Stimulated activated CD4-positive, alpha-beta T cell treated with anti-CD3 and anti-CD28 coated beads, Interleukin-2, amount 100 ng/mL, for 48 hours (primary cell): ENCODE data around the gene SGPP1.
"Not testable (repeated sequence)": the region's sequence is repeated elsewhere in the genome, so short reads cannot be mapped to it uniquely, and the experiment has no call there.

ENCODE experiments used
- DNase-seq, 2 donors: peaks; one replicate each; pipeline ENCODE4 v3.0.0-alpha.2; 2020

Gene SGPP1

GRCh38 chr14:63725786-63726460 lies 1.9 kb downstream of the SGPP1 start:
- DNase-seq = no peak

GRCh38 chr14:63717702-63718101 lies 10.2 kb downstream of the SGPP1 start:
- DNase-seq = no peak

DNA sequence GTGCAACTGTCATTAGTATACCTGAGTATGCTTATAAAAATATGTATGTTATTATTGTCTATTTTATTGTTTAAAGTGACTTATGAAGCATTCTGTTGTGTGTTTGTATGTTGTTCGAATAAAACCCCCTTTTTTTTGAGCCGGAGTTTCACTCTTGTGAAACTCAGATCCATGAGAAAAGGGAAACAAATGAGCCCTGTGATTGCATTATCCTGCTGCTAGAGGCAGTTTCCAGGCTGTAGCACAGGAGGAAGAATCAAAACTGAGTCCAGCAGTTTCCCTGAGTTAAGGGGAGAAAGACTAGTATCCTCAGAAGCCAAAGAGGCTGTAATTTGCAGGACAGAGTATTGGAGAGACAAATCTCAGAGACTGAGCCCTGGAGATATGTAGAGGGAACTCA lies 12.5 kb downstream of the SGPP1 start:
- no peak for DNase-seq

- no peak for DNase-seq
Measured at GRCh38 chr14:63713764-63714163, 14.1 kb downstream of the SGPP1 start.

- no peak for DNase-seq
Measured at GRCh38 chr14:63713058-63713457, 14.8 kb downstream of the SGPP1 start.

- no peak for DNase-seq
Measured at GRCh38 chr14:63712123-63712522, 15.7 kb downstream of the SGPP1 start.

DNA sequence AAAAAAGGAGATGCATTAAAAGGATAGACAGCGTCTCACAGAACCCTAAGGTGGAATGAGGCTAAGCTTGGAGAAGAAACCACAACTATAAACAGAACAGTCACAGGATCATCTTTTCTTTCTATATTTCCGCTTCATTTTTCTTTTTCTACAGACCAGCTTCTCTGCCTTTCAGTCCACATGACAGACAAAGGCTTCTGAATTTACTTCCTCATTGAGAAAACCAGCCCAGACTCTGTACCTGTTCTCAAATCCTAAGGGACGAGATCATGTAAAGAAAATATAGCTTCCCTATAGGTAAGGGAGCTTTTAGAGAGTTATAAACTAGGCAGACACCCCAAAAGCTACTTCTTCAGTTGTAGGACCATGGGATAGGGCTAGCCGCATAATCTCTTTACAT lies 17.4 kb downstream of the SGPP1 start:
- DNase-seq = no peak

GRCh38 chr14:63709589-63709988 lies 18.3 kb downstream of the SGPP1 start:
- DNase-seq = no peak

DNA sequence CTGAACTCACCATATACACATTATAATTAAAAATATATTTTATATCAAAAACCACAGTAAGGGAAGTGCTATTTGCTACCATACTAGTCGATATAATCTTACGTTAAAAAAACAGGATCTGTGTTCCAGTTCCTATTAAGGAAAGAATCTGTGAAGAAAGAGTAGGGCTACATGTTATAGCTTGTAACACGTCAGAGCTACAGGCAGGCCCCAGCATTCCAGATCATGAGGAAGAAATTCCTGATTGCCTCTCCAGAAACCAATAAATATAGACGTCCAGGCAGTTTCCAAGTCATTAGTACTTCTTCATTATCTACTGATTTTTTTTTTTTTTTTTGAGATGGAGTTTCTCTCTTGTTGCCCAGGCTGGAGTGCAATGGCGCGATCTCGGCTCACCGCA lies 20.6 kb downstream of the SGPP1 start:
- no peak for DNase-seq

GRCh38 chr14:63705561-63706070 lies 22.2 kb downstream of the SGPP1 start:
- no peak for DNase-seq

GRCh38 chr14:63702530-63702929 lies 25.3 kb downstream of the SGPP1 start:
- DNase-seq = not testable (repeated sequence)

GRCh38 chr14:63701606-63702299 lies 26.1 kb downstream of the SGPP1 start:
- DNase-seq = no peak

GRCh38 chr14:63692310-63693020 lies 35.4 kb downstream of the SGPP1 start:
- DNase-seq = no peak

- DNase-seq = no peak
Measured at GRCh38 chr14:63689132-63689531, 38.7 kb downstream of the SGPP1 start.

DNA sequence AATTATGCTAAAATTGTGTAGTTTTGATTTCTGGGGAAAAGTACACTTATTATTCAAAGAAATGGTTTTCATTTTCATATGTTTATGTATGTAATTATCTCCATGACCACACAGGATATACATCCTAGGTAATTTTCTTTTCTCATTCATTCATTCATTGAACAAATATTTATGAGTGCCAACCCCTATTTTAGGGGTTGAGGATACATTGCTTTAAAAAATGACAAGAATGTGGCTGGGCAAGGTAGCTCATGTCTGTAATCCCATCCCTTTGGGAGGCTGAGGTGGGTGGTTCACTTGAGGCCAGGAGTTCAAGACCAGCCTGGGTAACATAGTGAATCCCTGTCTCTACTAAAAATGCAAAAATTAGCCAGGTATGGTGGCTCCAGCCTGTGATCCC lies 40.9 kb downstream of the SGPP1 start:
- no peak for DNase-seq

DNA sequence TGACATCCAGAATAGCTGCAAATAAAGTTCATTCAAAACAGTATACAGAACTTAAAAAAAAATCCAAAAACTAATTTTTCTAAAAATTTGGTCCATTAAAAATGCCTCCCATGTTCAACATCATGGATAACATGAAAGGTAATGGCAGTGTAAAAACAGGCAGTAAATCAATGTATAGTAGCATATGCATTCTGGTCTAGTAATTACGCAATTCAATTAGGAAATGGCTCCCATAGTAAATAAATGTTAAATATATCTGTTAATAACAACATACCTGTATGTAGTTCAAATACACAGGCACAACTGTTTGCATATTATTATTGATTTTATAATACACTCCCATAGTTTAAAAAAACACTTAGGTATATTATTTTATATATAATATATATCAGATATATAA lies 42.5 kb downstream of the SGPP1 start:
- no peak for DNase-seq

DNA sequence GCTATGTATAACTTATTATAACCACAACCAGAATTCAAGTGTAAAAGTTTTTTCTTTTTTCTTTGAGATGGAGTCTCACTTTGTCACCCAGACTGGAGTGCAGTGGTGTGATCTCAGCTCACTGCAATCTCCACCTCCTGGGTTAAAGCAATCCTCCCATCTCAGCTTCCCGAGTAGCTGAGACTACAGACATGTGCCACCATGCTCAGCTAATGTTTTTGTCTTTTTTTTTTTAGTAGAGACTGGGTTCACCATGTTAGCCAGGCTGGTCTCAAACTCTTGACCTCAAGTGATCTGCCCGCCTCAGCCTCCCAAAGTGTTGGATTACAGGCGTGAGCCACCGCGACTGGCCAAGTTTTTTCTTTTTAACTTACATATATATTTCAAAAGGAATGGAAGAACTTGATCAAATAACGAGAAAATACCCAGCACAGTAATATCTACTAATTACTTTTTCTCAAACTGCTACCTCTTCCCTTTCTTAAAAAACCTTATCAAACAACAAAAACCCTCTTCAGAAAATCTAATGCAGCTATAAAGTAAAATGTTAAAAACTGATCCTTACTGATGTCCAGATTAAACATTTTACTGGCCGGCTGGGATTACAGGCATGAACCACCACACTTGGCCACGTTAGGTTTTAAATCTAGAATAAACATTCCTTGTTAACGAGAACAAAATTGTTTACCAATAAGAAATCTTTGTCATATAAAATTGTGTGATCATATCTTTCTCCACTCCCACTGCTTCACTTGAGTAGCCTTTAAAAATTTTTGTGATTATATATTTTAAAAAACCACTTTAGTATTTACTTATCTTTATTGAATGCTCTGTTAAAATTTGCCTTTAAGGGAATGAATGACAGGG lies 44.9 kb downstream of the SGPP1 start:
- DNase-seq = no peak

GRCh38 chr14:63678536-63678935 lies 49.3 kb downstream of the SGPP1 start:
- DNase-seq = no peak

GRCh38 chr14:63677891-63678379 lies 49.9 kb downstream of the SGPP1 start:
- no peak for DNase-seq

GRCh38 chr14:63676615-63677014 lies 51.2 kb downstream of the SGPP1 start:
- no peak for DNase-seq

DNA sequence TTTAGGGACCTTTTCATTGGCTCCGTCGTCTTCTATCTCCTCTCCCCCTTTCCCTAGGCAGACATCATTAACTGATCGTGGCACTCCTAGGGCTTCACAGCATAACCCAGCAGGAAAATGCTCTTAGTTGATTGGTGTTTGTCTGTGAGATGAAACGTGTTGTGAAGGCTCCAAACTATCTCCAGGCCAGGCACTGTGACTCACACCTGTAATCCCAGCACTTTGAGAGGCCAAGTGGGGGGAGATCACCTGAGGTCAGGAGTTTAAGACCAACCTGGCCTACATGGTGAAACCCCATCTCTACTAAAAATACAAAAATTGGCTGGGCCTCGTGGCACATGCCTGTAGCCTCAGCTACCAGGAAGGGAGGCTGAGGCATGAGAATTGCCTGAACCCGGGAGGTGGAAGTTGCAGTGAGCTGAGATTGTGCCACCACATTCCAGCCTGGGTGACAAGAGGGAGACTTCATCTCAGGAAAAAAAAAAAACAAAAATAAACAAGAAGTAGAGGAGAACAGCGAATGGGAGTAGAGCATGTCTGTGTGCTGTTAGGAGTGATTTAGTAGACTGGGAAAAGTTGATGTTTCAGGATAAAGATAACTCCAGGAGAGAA lies 53.9 kb downstream of the SGPP1 start:
- DNase-seq = no peak

GRCh38 chr14:63673255-63673654 lies 54.6 kb downstream of the SGPP1 start:
- no peak for DNase-seq
